SK-N-SH (cell line): ENCODE measurements around the gene NHERF2. TPM values are rescaled to one million over a fixed set of nuclear protein-coding genes. Genes with fewer than 3 reads are reported as not detected.

ENCODE experiments used
- CTCF ChIA-PET: fragments of 300-600, 350-600 bp; formaldehyde crosslinking; extraction: SDS; loops from one replicate; lab custom pipeline; 2021; lab: Yijun Ruan, JAX
- POLR2A ChIA-PET: fragments of 350-600 bp; sonication (Branson Sonifier 250); formaldehyde crosslinking; extraction: SDS; loops from one replicate; lab custom pipeline; 2020; ENCODE audit warnings: antibody characterized with exemption, inconsistent platforms; lab: Yijun Ruan, JAX
- DNase-seq: peaks from one replicate; pipeline ENCODE4 v3.0.0; 2012
- H2AFZ ChIP-seq: fragments of 200-600 bp; sonication (generic); 2 replicates; pipeline ENCODE4 v1.8.1; 2016; ENCODE audit warnings: antibody characterized with exemption, mild to moderate bottlenecking, low read depth
- H3F3A ChIP-seq: fragments of 200-600 bp; sonication (generic); replicated peaks from 2 replicates; pipeline ENCODE3; 2016; ENCODE audit warnings: antibody characterized with exemption, mild to moderate bottlenecking; ENCODE audit not compliant: insufficient read depth
- H3K27ac ChIP-seq, 2 experiments: fragments of 200-500 bp in 1 of 2; fragments of 200-600 bp in 1 of 2; sonication (Bioruptor generic) in 1 of 2; sonication (generic), shearing (Covaris generic) in 1 of 2; 2 replicates each; pipeline versions ENCODE4 v1.5.1 to v1.6.1; 2014 to 2016; ENCODE audit warnings: low read depth in 2 of 2, inconsistent platforms in 1 of 2, low read length in 1 of 2, mild to moderate bottlenecking in 1 of 2, mixed read lengths in 1 of 2
- H3K27me3 ChIP-seq: fragments of 200-600 bp; sonication (generic), shearing (Covaris generic); 2 replicates; pipeline ENCODE4 v1.6.1; 2016; ENCODE audit warnings: mixed run types; ENCODE audit not compliant: insufficient read depth
- H3K36me3 ChIP-seq, 2 experiments: fragments of 200-500 bp in 1 of 2; fragments of 200-600 bp in 1 of 2; sonication (Bioruptor generic) in 1 of 2; sonication (generic) in 1 of 2; replicated peaks in 1 of 2; 2 replicates each; pipeline versions ENCODE3 to v1.5.1; 2014 to 2016; ENCODE audit warnings: low read length in 1 of 2, mild to moderate bottlenecking in 1 of 2; ENCODE audit not compliant: insufficient read depth in 2 of 2, control insufficient read depth in 1 of 2
- H3K4me1 ChIP-seq, 2 experiments: fragments of 200-500 bp in 1 of 2; fragments of 200-600 bp in 1 of 2; sonication (Bioruptor generic) in 1 of 2; sonication (generic), shearing (Covaris generic) in 1 of 2; 2 replicates each; pipeline versions ENCODE4 v1.5.1 to v1.6.1; 2014 to 2016; ENCODE audit warnings: low read depth in 1 of 2, low read length in 1 of 2, mixed run types in 1 of 2; ENCODE audit not compliant: insufficient read depth in 2 of 2, control insufficient read depth in 1 of 2
- H3K4me2 ChIP-seq: fragments of 200-600 bp; sonication (generic), shearing (Covaris generic); 2 replicates; pipeline ENCODE4 v1.6.1; 2017; ENCODE audit warnings: mixed run types
- H3K4me3 ChIP-seq, 2 experiments: fragments of 200-500 bp in 1 of 2; fragments of 200-600 bp in 1 of 2; sonication (Bioruptor generic) in 1 of 2; sonication (generic), shearing (Covaris generic) in 1 of 2; 2 replicates each; pipeline versions ENCODE4 v1.5.1 to v1.8.1; 2014 to 2016; ENCODE audit warnings: low read depth in 2 of 2, inconsistent platforms in 1 of 2, low read length in 1 of 2, mild to moderate bottlenecking in 1 of 2, mixed read lengths in 1 of 2, moderate library complexity in 1 of 2
- H3K79me2 ChIP-seq: fragments of 200-600 bp; sonication (generic); 2 replicates; pipeline ENCODE4 v1.8.1; 2017; ENCODE audit warnings: mild to moderate bottlenecking; ENCODE audit not compliant: insufficient read depth
- H3K9ac ChIP-seq: fragments of 200-600 bp; sonication (generic); 2 replicates; pipeline ENCODE4 v1.6.1; 2017; ENCODE audit warnings: mixed run types
- H3K9me2 ChIP-seq: fragments of 200-600 bp; sonication (generic); 2 replicates; pipeline ENCODE4 v1.6.1; 2017; ENCODE audit warnings: mixed run types
- H3K9me3 ChIP-seq: fragments of 200-600 bp; sonication (generic); 2 replicates; pipeline ENCODE4 v1.6.1; 2017; ENCODE audit warnings: mixed run types, mild to moderate bottlenecking, moderate library complexity
- H4K20me1 ChIP-seq: fragments of 200-600 bp; sonication (generic); 2 replicates; pipeline ENCODE4 v1.6.1; 2017; ENCODE audit warnings: mild to moderate bottlenecking, mixed run types; ENCODE audit not compliant: insufficient read depth
- CHD2 ChIP-seq: fragments of 150-350 bp; IDR thresholded peaks from 2 replicates; pipeline ENCODE4 v1.6.1; 2018; ENCODE audit warnings: low read length; ENCODE audit not compliant: partially characterized antibody
- FOSL2 ChIP-seq: IDR thresholded peaks from 2 replicates; pipeline ENCODE4 v1.4.0; 2012; ENCODE audit warnings: low read depth, mild to moderate bottlenecking, moderate library complexity, borderline replicate concordance
- GATA2 ChIP-seq: sonication (generic); formaldehyde crosslinking; IDR thresholded peaks from 2 replicates; pipeline ENCODE4 v1.5.0; 2020; ENCODE audit warnings: mild to moderate bottlenecking, missing genetic modification reagents
- MEF2A ChIP-seq: IDR thresholded peaks from 2 replicates; pipeline ENCODE4 v1.4.0; 2012; ENCODE audit warnings: low read depth, borderline replicate concordance
- NRF1 ChIP-seq: IDR thresholded peaks from 2 replicates; pipeline ENCODE4 v1.6.1; 2012; ENCODE audit warnings: low read depth, mild to moderate bottlenecking, low read length
- SIN3A ChIP-seq: IDR thresholded peaks from 2 replicates; pipeline ENCODE4 v1.6.1; 2012; ENCODE audit warnings: low read depth, mild to moderate bottlenecking, low read length, moderate library complexity, borderline replicate concordance
- SMC3 ChIP-seq: IDR thresholded peaks from 2 replicates; pipeline ENCODE4 v1.6.1; 2012; ENCODE audit warnings: low read depth, low read length, improper control_type of control experiment
- TEAD4 ChIP-seq: IDR thresholded peaks from 2 replicates; pipeline ENCODE4 v1.4.0; 2012; ENCODE audit warnings: mild to moderate bottlenecking, borderline replicate concordance; ENCODE audit not compliant: insufficient read depth
- YY1 ChIP-seq: IDR thresholded peaks from 2 replicates; pipeline ENCODE4 v1.4.0; 2012; ENCODE audit warnings: low read depth, mild to moderate bottlenecking
- whole genome bisulfite sequencing: methylation state at CpG from one replicate; pipeline ENCODE4 v1.1.6; 2017; ENCODE audit warnings: low lambda C conversion rate; 5-methylcytosine and 5-hydroxymethylcytosine counted together
- polyA plus RNA-seq, 3 experiments: library from polyadenylated mRNA; depleted of rRNA; stranded (reverse); fragments of >200 nt; gene quantifications; 2 replicates each; pipeline ENCODE4 v1.2.3, GENCODE V29; 2012
- TF ChIP-seq, protein P1 (sequence below): fragments of 150-350 bp; IDR thresholded peaks from 2 replicates; pipeline ENCODE4 v1.6.1; 2016; ENCODE audit warnings: mild to moderate bottlenecking, low read depth, low read length
- TF ChIP-seq, protein P2 (sequence below): IDR thresholded peaks from 2 replicates; pipeline ENCODE4 v1.4.0; 2012; ENCODE audit warnings: low read depth, borderline replicate concordance

NHERF2 gene
- polyA plus RNA-seq, 1 of the 3 experiments (the other 2 are of a cell fraction): 53.8 TPM

DNA sequence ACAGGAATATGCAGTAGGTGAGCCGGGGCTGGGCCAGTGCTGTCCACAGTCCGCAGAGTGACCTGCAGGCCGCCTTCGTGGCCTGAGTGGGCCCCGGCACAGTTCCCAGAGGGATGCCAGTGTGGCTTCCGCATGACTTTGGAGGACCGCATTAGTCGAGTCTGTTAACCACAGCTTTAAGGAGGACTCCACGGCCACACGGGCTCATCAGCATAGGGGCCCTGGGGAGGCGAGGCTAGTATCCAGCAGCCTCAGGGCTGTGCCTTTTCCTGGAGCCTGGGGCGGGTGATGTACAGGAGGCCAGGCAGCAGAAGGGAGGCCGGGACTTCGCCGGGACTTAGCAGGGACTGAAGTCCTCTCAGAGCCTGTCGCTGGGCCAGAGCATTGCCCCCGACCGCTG lies 34.3 kb downstream of the NHERF2 start:
- Histone ChIP-seq H2AFZ (no peak overlapping the region), H3K36me3 (peaks cover 6 to 69% of the 10 kb centered on the region in 2 experiments), H3K4me1 (no peaks in the 10 kb centered on the region), H3K4me2 (no peak overlapping the region), H3K9me3 (no peaks in the 10 kb centered on the region), H3K9ac (no peak overlapping the region), H4K20me1 (no peaks in the 10 kb centered on the region), H3K27ac (no peak overlapping the region), H3K27me3 (no peaks in the 10 kb centered on the region), H3K9me2 (no peaks in the 10 kb centered on the region), H3K4me3 (no peak overlapping the region), H3F3A (no peaks in the 10 kb centered on the region), H3K79me2 (no peaks in the 10 kb centered on the region)
- ChIA-PET CTCF (interaction anchor here (1.2 to 1.5 kb wide), 2 partner anchors 38 to 79 kb away, joined by 3 to 5 read pairs; no protein-coding TSS in a partner anchor), POLR2A (no interaction called here)
- TF ChIP-seq TEAD4 (no peak), SMC3 (no peak), SIN3A (no peak), CHD2 (no peak), MEF2A (no peak), YY1 (no peak), FOSL2 (no peak), NRF1 (no peak), GATA2 (CRISPR knock-in tag) (no peak)
- TF ChIP-seq, protein P1, sequence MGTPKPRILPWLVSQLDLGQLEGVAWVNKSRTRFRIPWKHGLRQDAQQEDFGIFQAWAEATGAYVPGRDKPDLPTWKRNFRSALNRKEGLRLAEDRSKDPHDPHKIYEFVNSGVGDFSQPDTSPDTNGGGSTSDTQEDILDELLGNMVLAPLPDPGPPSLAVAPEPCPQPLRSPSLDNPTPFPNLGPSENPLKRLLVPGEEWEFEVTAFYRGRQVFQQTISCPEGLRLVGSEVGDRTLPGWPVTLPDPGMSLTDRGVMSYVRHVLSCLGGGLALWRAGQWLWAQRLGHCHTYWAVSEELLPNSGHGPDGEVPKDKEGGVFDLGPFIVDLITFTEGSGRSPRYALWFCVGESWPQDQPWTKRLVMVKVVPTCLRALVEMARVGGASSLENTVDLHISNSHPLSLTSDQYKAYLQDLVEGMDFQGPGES: no peak
- no peak for DNase-seq
- WGBS: 93% methylated on average over 3 of the region's 18 CpGs

DNA sequence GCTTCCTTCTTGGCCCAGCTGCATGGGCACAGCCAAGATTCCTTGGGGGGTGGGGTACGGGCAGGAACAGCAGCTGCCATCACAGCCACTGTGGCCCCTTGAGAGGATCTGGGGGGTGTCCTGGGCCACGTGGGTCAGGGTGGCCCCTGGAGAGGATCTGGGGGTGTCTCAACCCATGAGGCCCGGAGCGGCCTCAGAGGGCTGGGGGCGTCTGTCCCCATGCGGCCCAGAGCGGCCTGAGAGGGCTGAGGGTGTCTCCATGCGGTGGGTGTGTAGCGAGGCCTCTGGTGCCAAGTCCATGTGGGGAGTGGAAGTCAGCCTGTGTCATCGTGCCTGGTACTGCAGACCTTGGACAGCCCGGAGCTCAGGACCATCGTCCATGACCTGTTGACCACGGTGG lies 34.8 kb downstream of the NHERF2 start:
- Histone ChIP-seq H3K27ac (no peak overlapping the region), H4K20me1 (no peaks in the 10 kb centered on the region), H3K9me3 (no peaks in the 10 kb centered on the region), H3K36me3 (peaks cover 8 to 69% of the 10 kb centered on the region in 2 experiments), H3K9me2 (no peaks in the 10 kb centered on the region), H3K4me3 (no peak overlapping the region), H2AFZ (no peak overlapping the region), H3K9ac (no peak overlapping the region), H3K79me2 (no peaks in the 10 kb centered on the region), H3K4me1 (no peaks in the 10 kb centered on the region), H3F3A (no peaks in the 10 kb centered on the region), H3K27me3 (no peaks in the 10 kb centered on the region), H3K4me2 (no peak overlapping the region)
- ChIA-PET POLR2A (no interaction called here), CTCF (interaction anchor here (0.8 to 2.0 kb wide), 3 partner anchors 14 to 79 kb away, joined by 4 to 6 read pairs (median 5); partner anchors contain the start of genes NTHL1 and TSC2)
- DNase-seq: no peak
- TF ChIP-seq SIN3A: no peak
- TF ChIP-seq, protein P2, sequence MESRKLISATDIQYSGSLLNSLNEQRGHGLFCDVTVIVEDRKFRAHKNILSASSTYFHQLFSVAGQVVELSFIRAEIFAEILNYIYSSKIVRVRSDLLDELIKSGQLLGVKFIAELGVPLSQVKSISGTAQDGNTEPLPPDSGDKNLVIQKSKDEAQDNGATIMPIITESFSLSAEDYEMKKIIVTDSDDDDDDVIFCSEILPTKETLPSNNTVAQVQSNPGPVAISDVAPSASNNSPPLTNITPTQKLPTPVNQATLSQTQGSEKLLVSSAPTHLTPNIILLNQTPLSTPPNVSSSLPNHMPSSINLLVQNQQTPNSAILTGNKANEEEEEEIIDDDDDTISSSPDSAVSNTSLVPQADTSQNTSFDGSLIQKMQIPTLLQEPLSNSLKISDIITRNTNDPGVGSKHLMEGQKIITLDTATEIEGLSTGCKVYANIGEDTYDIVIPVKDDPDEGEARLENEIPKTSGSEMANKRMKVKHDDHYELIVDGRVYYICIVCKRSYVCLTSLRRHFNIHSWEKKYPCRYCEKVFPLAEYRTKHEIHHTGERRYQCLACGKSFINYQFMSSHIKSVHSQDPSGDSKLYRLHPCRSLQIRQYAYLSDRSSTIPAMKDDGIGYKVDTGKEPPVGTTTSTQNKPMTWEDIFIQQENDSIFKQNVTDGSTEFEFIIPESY: no peak
- 90% methylated on average over 4 of the region's 13 CpGs for WGBS
